Tibial nerve (tissue), 4 donors: ENCODE measurements around the gene IL31.

ENCODE experiments used
- CTCF ChIP-seq, 5 experiments: fragments of 200-600 bp in 3 of 5; fragments of 450-650 bp in 2 of 5; sonication (generic) in 3 of 5; IDR thresholded peaks; one replicate each; pipeline ENCODE4 v1.5.1; 2016 to 2019; ENCODE audit warnings: antibody characterized with exemption in 5 of 5, mild to moderate bottlenecking in 3 of 5, moderate library complexity in 2 of 5
- EP300 ChIP-seq, 2 donors: sonication (generic); formaldehyde crosslinking; IDR thresholded peaks; one replicate each; pipeline ENCODE4 v1.6.1; 2017; ENCODE audit warnings: antibody characterized with exemption in 2 of 2, mild to moderate bottlenecking in 1 of 2
- POLR2A ChIP-seq, 2 donors: fragments of 450-650 bp; IDR thresholded peaks; one replicate each; pipeline ENCODE4 v1.6.1; 2017; ENCODE audit warnings: antibody characterized with exemption in 2 of 2, mild to moderate bottlenecking in 2 of 2, moderate library complexity in 2 of 2

DNA sequence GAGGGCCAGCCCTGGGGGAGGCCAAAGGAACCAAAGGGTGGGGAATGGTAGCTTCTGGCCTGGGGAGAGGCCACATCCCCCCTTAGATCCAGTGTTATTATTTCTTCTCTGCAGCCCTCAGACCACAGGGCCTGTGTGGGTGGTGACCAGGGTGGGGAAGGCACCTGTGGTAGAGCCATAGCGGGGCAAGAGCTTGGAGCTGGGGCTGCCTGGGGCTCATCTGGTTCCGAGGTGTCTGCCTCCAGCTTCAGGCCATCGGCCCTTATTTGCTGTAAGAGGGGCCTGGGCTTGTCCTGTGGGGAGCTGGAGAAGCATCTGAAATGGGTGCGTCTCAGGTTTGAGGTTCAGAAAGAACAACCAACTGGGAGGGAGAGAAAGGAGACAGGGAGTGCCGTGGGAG lies 27.4 kb upstream of the IL31 start:
- TF ChIP-seq CTCF (IDR thresholded peaks at IDR 0.05) (no peak), POLR2A (IDR thresholded peaks at IDR 0.05) (no peak), EP300 (IDR thresholded peaks at IDR 0.05) (no peak)
